ENCODE results near the gene SRSF6.
"Not testable (repeated sequence)": the region's sequence is repeated elsewhere in the genome, so short reads cannot be mapped to it uniquely, and the experiment has no call there.

SRSF6 gene

DNA sequence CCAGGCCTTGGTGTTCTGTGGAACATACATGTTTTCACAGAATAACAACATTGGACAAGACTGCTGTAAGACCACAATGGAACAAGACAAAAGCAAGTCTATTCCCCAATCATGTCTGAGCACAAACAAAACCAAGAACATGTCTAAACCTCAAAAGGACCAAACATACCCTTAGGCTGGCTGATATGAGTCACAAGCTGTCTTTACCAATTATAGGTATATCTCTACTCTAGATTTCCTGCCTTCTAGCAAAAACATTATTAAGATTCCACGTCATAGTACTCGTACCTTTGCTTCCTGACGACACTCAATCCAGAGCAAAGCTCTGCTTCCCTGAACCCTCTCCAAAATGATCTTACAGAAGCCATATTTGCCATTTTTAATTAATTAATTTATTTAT, 34.4 kb downstream of the SRSF6 start:
- no peak overlapping the region for H3K4me3 ChIP-seq (ENCODE audit: low read depth, low read length)
- TF ChIP-seq, protein P1, sequence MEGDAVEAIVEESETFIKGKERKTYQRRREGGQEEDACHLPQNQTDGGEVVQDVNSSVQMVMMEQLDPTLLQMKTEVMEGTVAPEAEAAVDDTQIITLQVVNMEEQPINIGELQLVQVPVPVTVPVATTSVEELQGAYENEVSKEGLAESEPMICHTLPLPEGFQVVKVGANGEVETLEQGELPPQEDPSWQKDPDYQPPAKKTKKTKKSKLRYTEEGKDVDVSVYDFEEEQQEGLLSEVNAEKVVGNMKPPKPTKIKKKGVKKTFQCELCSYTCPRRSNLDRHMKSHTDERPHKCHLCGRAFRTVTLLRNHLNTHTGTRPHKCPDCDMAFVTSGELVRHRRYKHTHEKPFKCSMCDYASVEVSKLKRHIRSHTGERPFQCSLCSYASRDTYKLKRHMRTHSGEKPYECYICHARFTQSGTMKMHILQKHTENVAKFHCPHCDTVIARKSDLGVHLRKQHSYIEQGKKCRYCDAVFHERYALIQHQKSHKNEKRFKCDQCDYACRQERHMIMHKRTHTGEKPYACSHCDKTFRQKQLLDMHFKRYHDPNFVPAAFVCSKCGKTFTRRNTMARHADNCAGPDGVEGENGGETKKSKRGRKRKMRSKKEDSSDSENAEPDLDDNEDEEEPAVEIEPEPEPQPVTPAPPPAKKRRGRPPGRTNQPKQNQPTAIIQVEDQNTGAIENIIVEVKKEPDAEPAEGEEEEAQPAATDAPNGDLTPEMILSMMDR (IDR thresholded peaks at IDR 0.05; ENCODE audit: low read depth, low read length, missing control alignments) = no peak
- peak; percentile 49 for DNase-seq (ENCODE audit: low read depth)

DNA sequence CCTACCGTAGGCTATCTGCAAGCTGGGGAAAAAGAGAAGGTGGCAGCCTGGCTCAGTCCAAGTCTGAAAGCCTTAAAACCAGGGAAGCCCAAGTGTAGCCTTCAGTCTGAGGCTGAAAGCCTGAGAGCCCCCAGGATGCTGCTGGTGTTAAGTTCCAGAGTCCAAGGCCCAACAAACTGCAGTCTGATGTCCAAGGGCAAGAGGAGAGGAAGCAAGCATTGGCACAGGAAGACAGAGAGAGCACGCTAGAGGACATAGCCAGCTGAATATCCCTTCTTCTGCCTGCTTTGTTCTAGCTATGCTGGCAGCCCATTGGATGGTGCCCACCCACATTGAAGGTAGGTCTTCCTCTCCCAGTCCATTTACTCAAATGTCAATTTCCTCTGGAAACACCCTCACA, 37.7 kb downstream of the SRSF6 start:
- no peak for DNase-seq (ENCODE audit: low read depth)
- no peak overlapping the region for H3K4me3 ChIP-seq (ENCODE audit: low read depth, low read length)
- TF ChIP-seq, protein P1 (IDR thresholded peaks at IDR 0.05; ENCODE audit: low read depth, low read length, missing control alignments) = no peak

DNA sequence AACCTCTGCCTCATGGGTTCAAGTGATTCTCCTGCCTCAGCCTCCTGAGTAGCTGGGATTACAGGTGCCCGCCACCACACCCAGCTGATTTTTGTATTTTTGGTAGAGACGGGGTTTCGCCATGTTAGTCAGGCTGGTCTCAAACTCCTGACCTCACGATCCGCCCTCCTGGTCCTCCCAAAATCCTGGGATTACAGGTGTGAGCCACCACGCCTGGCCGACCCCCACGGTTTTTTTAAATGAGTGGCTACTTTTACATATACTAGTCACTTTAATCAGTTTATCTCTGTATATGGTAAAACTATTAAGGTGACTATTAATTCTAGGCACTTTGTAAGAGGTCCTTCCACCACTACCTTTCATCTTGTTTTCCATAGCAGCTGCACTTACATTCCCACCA, 44.3 kb downstream of the SRSF6 start:
- not testable (repeated sequence) for DNase-seq (ENCODE audit: low read depth); H3K4me3 ChIP-seq (ENCODE audit: low read depth, low read length)

DNA sequence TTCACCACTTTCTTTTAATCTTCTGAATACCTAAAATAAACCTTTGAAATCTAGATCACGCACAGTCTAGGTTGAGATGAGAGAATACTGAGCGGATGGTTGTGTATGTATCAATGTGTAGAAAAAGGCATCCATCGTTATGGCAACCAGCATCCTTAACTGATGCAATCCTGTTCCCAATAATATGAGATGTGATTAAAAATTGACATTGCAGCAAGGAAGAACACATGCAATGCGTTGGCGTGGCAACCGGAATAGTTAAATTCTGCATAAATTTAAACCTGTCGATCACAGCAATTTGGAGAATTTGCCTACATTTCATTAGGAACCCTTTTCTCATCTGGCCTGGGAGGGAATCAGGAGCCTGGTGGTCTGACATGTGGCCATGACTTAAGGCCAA, 48.5 kb downstream of the SRSF6 start:
- TF ChIP-seq, protein P1 (IDR thresholded peaks at IDR 0.05; ENCODE audit: low read depth, low read length, missing control alignments) = no peak
- no peak overlapping the region for H3K4me3 ChIP-seq (ENCODE audit: low read depth, low read length)
- no peak for DNase-seq (ENCODE audit: low read depth)

DNA sequence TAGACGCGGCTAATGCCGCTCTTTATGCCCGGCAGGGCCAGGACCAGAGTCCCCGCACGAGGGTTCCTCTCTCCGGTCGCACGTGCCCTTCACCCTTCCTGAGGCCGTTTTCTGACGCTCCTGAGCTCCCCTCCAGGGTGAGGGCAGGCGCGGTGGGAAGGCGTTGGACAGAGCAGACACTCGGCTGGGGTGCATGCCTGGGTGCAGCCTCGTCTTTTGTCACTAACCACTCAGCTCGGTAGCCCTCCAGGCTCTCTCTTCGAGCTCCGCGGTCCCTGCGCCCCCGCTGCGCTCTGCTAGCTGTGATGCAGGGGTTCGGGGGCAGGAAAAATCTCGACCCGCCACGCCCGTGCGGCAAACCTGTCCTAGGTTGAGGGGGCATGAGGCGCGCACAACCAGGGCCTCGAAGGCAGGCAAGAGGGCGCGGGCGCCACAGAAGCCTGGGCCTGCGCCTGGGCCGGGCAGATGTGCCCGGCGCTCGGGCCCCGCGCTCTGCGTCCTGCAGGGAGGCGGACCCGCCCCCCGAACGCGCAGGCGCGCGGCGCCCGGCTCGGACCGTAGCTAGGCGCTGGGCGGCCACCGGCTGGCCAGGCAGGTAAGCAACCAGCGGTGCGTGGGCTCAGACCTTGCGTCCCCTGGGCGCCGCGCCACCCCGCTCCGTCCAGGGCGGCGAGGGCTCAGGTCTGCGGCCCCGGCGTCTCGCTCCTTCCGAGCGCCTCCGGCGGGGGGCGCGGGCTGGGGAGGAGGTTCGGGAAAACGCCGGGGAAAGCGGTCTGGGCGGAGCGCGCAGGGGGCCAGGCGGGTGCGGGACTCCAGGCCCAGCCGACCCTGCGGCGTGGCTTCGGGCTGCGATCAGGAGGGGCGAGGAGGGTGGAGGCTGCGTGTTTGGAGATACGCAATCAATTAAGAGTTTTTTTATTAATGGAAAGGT, 49.7 kb downstream of the SRSF6 start, which contains the start of gene L3MBTL1:
Gene L3MBTL1, plus strand, starts transcription at position 548 of the 931 bp plus-strand sequence. CDS start 5,807 bp downstream, outside the sequence.
- peak within 1 kb of the TSS; percentile 51 for H3K4me3 ChIP-seq (ENCODE audit: low read depth, low read length)
- no peak for DNase-seq (ENCODE audit: low read depth)
- TF ChIP-seq, protein P1 (IDR thresholded peaks at IDR 0.05; ENCODE audit: low read depth, low read length, missing control alignments) = no peak

DNA sequence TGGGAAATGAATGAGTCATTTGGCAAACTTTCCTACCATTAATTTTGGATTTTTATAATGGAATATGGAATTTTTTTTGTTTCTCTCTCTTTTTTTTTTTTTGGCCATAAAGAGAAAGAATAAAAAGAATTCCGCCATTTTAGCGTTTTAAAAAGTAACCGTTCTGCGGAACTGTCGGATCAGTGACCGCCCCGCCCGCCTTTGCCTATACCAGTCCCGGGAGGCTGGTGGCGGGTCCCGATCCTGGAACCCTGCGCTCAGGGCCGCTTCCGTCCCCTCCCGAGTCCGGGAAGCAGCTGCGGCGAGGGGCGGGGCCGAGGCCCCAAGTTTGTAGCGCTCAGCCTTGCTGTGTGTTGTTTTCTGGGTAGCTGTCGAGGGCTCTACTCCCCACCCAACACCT, 50.4 kb downstream of the SRSF6 start:
- H3K4me3 ChIP-seq (ENCODE audit: low read depth, low read length) = peak overlapping the region; percentile 51
- TF ChIP-seq, protein P1 (IDR thresholded peaks at IDR 0.05; ENCODE audit: low read depth, low read length, missing control alignments) = no peak
- DNase-seq (ENCODE audit: low read depth) = no peak

DNA sequence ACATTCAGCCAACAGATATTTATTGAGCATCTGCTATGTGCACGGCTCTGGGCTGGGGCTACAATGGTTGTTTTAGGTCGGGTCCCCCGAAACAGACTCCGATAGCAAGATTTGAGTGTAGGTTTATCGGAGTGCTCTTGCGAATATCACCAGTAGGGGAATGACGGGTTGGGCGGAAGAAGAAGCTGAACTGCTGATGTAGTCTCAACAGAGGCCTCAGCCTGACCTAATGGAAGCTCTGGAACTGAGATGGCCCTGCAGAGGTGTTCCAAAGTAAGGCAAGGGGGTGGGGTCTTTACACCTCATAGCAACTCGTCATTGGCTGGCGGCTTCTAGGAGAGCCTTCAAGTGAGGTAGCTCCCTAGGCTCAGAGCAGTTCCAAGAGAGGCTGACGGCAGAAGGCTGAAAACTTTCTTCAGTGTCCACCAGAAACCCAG, 50.9 kb downstream of the SRSF6 start:
- no peak overlapping the region for H3K4me3 ChIP-seq (ENCODE audit: low read depth, low read length)

More for the DNA sequence above, 50.9 kb downstream of the SRSF6 start:
- DNase-seq (ENCODE audit: low read depth) = no peak
- TF ChIP-seq, protein P1 (IDR thresholded peaks at IDR 0.05; ENCODE audit: low read depth, low read length, missing control alignments) = no peak

Measured in GM12864 (cell line).